Astrocyte (in vitro differentiated cells and primary cell): ENCODE measurements around the gene DACH2. TPM values are rescaled to one million over a fixed set of nuclear protein-coding genes. Genes with fewer than 3 reads are reported as not detected.

ENCODE experiments used
- DNase-seq: peaks from one replicate; pipeline ENCODE4 v3.0.0-alpha.2; 2010; ENCODE audit warnings: low read depth
- FAIRE-seq: peaks from 2 replicates; lab custom pipeline; 2011; peaks lifted over from hg19 to GRCh38; lab: Jason Lieb, UNC
- H2AFZ ChIP-seq: 2 replicates; pipeline ENCODE4 v1.6.0; 2012; ENCODE audit warnings: low read depth, low read length, inconsistent platforms
- H3K27ac ChIP-seq: 2 replicates; pipeline ENCODE4 v1.5.1; 2011; ENCODE audit warnings: low read depth, low read length, inconsistent platforms
- H3K27me3 ChIP-seq: 2 replicates; pipeline ENCODE4 v1.6.0; 2011; ENCODE audit warnings: low read length, inconsistent platforms; ENCODE audit not compliant: insufficient read depth
- H3K36me3 ChIP-seq: 2 replicates; pipeline ENCODE4 v1.5.1; 2011; ENCODE audit warnings: low read length, inconsistent platforms; ENCODE audit not compliant: insufficient read depth
- H3K4me1 ChIP-seq: 2 replicates; pipeline ENCODE4 v1.5.1; 2011; ENCODE audit warnings: low read length, inconsistent platforms; ENCODE audit not compliant: insufficient read depth
- H3K4me2 ChIP-seq: 2 replicates; pipeline ENCODE4 v1.6.0; 2012; ENCODE audit warnings: low read length, inconsistent platforms
- H3K4me3 ChIP-seq: 2 replicates; pipeline ENCODE4 v1.5.1; 2011; ENCODE audit warnings: low read depth, mild to moderate bottlenecking, low read length, inconsistent platforms; ENCODE audit not compliant: insufficient read depth
- H3K79me2 ChIP-seq: 2 replicates; pipeline ENCODE4 v1.6.0; 2012; ENCODE audit warnings: mild to moderate bottlenecking, low read length, inconsistent platforms; ENCODE audit not compliant: insufficient read depth
- H3K9ac ChIP-seq: 2 replicates; pipeline ENCODE4 v1.6.0; 2012; ENCODE audit warnings: mild to moderate bottlenecking, low read length, inconsistent platforms
- H3K9me3 ChIP-seq: 2 replicates; pipeline ENCODE4 v1.5.1; 2012; ENCODE audit warnings: low read depth, mild to moderate bottlenecking, low read length, inconsistent platforms; ENCODE audit not compliant: insufficient read depth
- H4K20me1 ChIP-seq: 2 replicates; pipeline ENCODE4 v1.6.0; 2012; ENCODE audit warnings: low read length, inconsistent platforms; ENCODE audit not compliant: insufficient read depth
- H3K27ac Mint-ChIP-seq: one replicate; pipeline ENCODE4 v1.8.0; 2021; ENCODE audit warnings: mild to moderate bottlenecking, mixed read lengths; ENCODE audit not compliant: unreplicated experiment
- H3K27me3 Mint-ChIP-seq: one replicate; pipeline ENCODE4 v1.8.0; 2021; ENCODE audit warnings: low read depth, mixed read lengths; ENCODE audit not compliant: unreplicated experiment
- H3K36me3 Mint-ChIP-seq: one replicate; pipeline ENCODE4 v1.8.0; 2021; ENCODE audit warnings: low read depth, mixed read lengths; ENCODE audit not compliant: unreplicated experiment
- H3K4me1 Mint-ChIP-seq: one replicate; pipeline ENCODE4 v1.8.0; 2021; ENCODE audit warnings: low read depth, mixed read lengths; ENCODE audit not compliant: unreplicated experiment
- H3K4me3 Mint-ChIP-seq: one replicate; pipeline ENCODE4 v1.8.0; 2021; ENCODE audit warnings: mild to moderate bottlenecking, moderate library complexity, mixed read lengths; ENCODE audit not compliant: unreplicated experiment
- H3K9me3 Mint-ChIP-seq: one replicate; pipeline ENCODE4 v1.8.0; 2021; ENCODE audit warnings: mild to moderate bottlenecking, mixed read lengths; ENCODE audit not compliant: unreplicated experiment
- EZH2 ChIP-seq: IDR thresholded peaks from 2 replicates; pipeline ENCODE4 v1.6.1; 2012; ENCODE audit warnings: mild to moderate bottlenecking, low read length, inconsistent platforms; ENCODE audit not compliant: insufficient read depth
- total RNA-seq: library from RNA; stranded (reverse); gene quantifications from 2 replicates; pipeline ENCODE4 v1.2.1, GENCODE V29; 2021
- TF ChIP-seq, protein P1 (sequence below): IDR thresholded peaks from 2 replicates; pipeline ENCODE4 v1.5.1; 2011; ENCODE audit warnings: low read depth, mild to moderate bottlenecking, inconsistent platforms, low read length, moderate library complexity; ENCODE audit not compliant: insufficient read depth

The DACH2 gene
- total RNA-seq, 1 donor from 2014 or later, result 0.16 TPM

DNA sequence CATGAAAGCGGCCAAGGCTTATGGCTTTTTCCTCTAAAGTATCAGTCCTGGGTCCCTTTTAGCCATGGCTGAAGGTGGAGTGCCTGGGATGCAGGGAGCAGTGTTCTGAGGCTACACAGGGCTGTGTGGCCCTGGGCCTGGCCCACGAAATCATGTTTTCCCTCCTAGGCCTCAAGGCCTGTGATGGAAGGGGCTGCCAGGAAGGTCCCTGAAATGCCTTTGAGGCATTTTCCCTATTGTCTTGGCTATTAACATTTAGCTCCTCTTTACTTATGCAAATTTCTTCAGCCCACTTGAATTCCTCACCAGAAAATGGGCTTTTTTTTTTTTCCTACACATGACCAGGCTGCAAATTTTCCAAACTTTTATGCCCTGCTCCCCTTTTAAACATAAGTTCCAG, 657.0 kb downstream of the DACH2 start:
- H3K27ac ChIP-seq, result no peak overlapping the region
- no peaks in the 10 kb centered on the region for H3K27me3 ChIP-seq
- no peak for TF ChIP-seq EZH2
- TF ChIP-seq, protein P1, sequence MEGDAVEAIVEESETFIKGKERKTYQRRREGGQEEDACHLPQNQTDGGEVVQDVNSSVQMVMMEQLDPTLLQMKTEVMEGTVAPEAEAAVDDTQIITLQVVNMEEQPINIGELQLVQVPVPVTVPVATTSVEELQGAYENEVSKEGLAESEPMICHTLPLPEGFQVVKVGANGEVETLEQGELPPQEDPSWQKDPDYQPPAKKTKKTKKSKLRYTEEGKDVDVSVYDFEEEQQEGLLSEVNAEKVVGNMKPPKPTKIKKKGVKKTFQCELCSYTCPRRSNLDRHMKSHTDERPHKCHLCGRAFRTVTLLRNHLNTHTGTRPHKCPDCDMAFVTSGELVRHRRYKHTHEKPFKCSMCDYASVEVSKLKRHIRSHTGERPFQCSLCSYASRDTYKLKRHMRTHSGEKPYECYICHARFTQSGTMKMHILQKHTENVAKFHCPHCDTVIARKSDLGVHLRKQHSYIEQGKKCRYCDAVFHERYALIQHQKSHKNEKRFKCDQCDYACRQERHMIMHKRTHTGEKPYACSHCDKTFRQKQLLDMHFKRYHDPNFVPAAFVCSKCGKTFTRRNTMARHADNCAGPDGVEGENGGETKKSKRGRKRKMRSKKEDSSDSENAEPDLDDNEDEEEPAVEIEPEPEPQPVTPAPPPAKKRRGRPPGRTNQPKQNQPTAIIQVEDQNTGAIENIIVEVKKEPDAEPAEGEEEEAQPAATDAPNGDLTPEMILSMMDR, result no peak
- H3K4me1 ChIP-seq, result no peaks in the 10 kb centered on the region
- no peaks in the 10 kb centered on the region for H3K27me3 Mint-ChIP-seq
- H3K4me2 ChIP-seq, result no peak overlapping the region
- no peaks in the 10 kb centered on the region for H3K36me3 ChIP-seq
- H3K9me3 ChIP-seq, result no peaks in the 10 kb centered on the region
- H3K36me3 Mint-ChIP-seq, result no peaks in the 10 kb centered on the region
- no peaks in the 10 kb centered on the region for H3K79me2 ChIP-seq
- H3K4me3 Mint-ChIP-seq, result no peak overlapping the region
- no peak for DNase-seq
- no peak overlapping the region for H3K9ac ChIP-seq
- no peak overlapping the region for H3K27ac Mint-ChIP-seq
- H4K20me1 ChIP-seq, result no peaks in the 10 kb centered on the region
- H3K4me1 Mint-ChIP-seq, result no peaks in the 10 kb centered on the region
- no peak overlapping the region for H2AFZ ChIP-seq
- FAIRE-seq, result no peak
- no peaks in the 10 kb centered on the region for H3K9me3 Mint-ChIP-seq
- no peak overlapping the region for H3K4me3 ChIP-seq

GRCh38 chrX:86806786-86807185, 658.5 kb downstream of the DACH2 start:
- peak; percentile 93 for FAIRE-seq

DNA sequence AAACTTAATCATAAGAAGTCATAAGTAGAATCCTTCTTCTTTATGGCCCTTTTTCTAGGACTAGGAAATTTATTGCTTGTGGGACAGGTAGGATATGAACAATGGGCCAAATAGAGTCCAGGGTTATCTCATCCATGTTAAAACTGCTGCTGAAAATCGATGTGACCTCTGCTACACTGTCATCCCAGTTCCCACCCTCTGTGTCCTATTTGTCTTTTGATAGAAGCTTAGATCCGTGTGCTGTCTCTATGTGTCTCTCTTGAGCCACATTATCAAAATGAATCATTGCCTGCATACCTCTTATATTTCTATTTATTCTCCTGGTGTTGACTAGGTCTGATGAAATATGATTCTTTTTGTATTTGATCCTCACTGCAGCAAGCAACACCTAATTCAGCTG, 661.4 kb downstream of the DACH2 start:
- H3K27ac ChIP-seq, result no peak overlapping the region
- H3K27ac Mint-ChIP-seq, result no peak overlapping the region
- no peak overlapping the region for H3K9ac ChIP-seq
- H3K9me3 Mint-ChIP-seq, result no peaks in the 10 kb centered on the region
- H3K79me2 ChIP-seq, result no peaks in the 10 kb centered on the region
- no peak overlapping the region for H3K4me2 ChIP-seq
- H2AFZ ChIP-seq, result no peak overlapping the region
- TF ChIP-seq EZH2, result no peak
- TF ChIP-seq, protein P1, result no peak
- H3K36me3 Mint-ChIP-seq, result no peaks in the 10 kb centered on the region
- no peaks in the 10 kb centered on the region for H3K9me3 ChIP-seq
- no peaks in the 10 kb centered on the region for H3K27me3 ChIP-seq
- no peak overlapping the region for H3K4me3 Mint-ChIP-seq
- no peaks in the 10 kb centered on the region for H4K20me1 ChIP-seq
- H3K4me1 ChIP-seq, result no peaks in the 10 kb centered on the region
- no peaks in the 10 kb centered on the region for H3K36me3 ChIP-seq
- FAIRE-seq (peak; percentile 74), DNase-seq (no peak)
- no peaks in the 10 kb centered on the region for H3K27me3 Mint-ChIP-seq
- no peaks in the 10 kb centered on the region for H3K4me1 Mint-ChIP-seq
- H3K4me3 ChIP-seq, result no peak overlapping the region

More at GRCh38 chrX:86806786-86807185, 658.5 kb downstream of the DACH2 start:
- H3K27me3 Mint-ChIP-seq, result no peaks in the 10 kb centered on the region
- H3K9me3 ChIP-seq, result no peaks in the 10 kb centered on the region
- no peak for DNase-seq
- H3K27ac Mint-ChIP-seq, result no peak overlapping the region
- no peak overlapping the region for H3K9ac ChIP-seq
- no peaks in the 10 kb centered on the region for H3K27me3 ChIP-seq
- H3K36me3 Mint-ChIP-seq, result no peaks in the 10 kb centered on the region
- H3K9me3 Mint-ChIP-seq, result no peaks in the 10 kb centered on the region
- H3K79me2 ChIP-seq, result no peaks in the 10 kb centered on the region
- H3K4me1 ChIP-seq, result no peaks in the 10 kb centered on the region
- H3K4me2 ChIP-seq, result no peak overlapping the region
- no peak overlapping the region for H3K27ac ChIP-seq
- no peaks in the 10 kb centered on the region for H3K36me3 ChIP-seq
- no peak overlapping the region for H3K4me3 Mint-ChIP-seq
- H3K4me3 ChIP-seq, result no peak overlapping the region
- no peak overlapping the region for H2AFZ ChIP-seq
- no peaks in the 10 kb centered on the region for H4K20me1 ChIP-seq
- no peaks in the 10 kb centered on the region for H3K4me1 Mint-ChIP-seq
- TF ChIP-seq, protein P1, result no peak
- TF ChIP-seq EZH2, result no peak
